GM18858 (cell line): ENCODE results near the gene HIF3A.
"Not testable (repeated sequence)": the region's sequence is repeated elsewhere in the genome, so short reads cannot be mapped to it uniquely, and the experiment has no call there.

ENCODE experiments used
- ATAC-seq: cut with Tn5 transposase; IDR thresholded peaks from one replicate; pipeline ENCODE4 v1.9.1; 2021; ENCODE audit not compliant: unreplicated experiment

The HIF3A gene

DNA sequence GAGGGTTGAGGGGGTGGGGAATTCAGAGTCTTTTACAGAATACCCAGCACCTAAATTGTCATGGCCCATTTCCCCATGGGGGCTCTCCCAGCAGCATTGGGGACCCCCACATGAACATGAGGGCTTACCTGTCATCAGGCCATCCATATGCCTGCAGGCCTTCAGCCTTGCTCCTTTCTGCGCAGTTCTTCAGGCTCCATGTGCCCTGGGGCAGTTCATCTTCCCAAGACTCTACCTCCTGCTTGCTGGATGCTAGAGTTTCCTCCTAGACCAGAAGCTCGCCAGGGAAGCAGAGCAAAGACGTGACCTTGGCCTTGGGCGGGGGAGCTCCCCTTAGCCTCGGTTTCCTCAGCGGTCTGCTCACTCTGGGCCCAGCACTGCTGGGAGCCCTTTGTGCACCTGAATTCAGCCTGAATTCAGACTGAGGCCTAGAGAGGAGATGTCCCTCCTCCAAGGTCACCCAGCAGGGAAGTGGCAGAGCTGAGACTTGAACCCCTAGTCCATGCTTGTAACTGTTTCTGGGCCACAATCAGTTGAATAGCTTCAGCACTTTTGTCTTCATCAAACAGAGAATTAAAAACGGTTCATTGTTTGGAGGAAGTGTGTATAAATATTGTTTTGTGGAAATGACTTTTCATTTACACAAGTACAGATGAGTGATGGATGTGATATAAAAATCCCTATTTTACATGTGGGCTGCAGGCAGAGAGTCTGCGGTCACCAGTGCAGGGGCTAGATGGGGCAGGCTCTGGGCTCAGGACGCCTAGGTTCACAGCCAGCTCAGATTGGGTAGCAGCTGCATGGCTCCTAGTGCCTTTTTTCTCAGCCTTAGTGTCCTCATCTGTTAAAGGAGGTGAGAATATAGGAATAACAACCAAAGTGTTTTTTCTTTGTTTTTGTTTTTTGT, 59.6 kb downstream of the HIF3A start:
- no peak for ATAC-seq

DNA sequence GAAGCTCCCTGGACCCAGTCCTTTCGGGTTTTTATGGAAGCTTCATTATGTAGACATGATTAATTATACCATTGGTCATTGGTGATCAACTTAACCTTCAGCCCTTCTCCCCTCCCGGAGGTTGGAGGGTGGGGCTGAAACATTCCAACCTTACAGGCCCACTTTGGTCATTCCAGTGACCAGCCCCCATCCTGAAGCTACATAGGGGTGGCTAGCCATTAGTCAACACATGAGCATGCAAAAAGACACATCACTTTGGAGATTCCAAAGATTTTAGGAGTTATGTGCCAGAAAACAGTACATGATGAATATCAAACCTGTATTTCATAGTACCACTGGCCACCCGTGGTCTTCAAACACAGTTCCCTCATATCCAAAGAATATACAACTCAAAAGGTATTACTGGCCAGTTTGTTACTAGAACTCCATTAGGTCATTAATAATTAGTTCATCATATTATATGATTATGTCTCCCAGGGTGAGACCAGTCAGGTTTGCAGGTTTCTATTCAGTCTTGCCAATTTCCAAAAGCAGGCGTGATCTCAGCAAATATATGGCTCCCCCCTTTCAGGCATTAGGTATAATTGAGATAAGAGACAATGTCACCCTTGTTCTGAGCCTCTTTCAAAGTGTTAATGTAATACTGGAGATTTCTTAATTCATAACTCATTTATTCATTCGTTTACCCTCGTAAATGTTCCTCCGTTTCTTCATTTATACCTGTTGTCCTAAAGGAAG, 61.2 kb downstream of the HIF3A start:
- no peak for ATAC-seq

DNA sequence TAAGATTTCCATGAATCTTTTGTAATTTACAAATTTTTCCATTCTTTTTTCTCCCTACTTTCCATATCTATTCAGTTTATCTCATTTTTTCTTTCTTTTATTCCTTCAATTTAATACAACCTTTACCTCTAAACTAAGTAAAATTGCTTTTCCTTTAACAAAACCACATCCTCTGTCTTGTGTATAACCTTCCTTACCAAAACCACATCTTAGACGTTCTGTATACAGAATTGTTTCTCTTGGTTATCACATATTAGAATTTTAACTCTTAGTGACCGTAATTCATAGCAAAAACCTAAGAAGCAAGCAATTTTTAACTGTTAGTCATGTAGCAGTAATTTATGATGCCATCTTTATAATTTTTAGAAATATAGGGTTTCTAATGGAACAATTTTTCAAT, 65.1 kb downstream of the HIF3A start:
- no peak for ATAC-seq

DNA sequence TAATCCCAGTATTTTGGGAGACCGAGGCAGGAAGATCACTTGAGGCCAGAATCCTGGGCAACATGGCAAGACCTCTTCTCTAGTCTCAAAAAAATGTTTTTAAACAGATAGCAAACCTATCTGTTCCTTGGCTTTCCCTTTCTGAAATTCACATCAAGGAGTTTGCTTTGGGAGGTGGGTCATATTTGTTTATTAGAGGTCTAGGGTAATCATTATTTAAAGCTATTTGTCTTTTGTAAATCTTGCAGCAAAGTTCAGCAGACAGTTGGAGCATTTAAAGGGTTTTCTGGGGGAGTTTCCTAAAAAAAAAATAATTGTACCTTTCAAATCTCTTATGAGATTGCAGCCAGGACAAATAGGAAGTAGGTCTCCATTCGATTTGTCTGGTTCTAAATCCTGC, 67.5 kb downstream of the HIF3A start:
- no peak for ATAC-seq

DNA sequence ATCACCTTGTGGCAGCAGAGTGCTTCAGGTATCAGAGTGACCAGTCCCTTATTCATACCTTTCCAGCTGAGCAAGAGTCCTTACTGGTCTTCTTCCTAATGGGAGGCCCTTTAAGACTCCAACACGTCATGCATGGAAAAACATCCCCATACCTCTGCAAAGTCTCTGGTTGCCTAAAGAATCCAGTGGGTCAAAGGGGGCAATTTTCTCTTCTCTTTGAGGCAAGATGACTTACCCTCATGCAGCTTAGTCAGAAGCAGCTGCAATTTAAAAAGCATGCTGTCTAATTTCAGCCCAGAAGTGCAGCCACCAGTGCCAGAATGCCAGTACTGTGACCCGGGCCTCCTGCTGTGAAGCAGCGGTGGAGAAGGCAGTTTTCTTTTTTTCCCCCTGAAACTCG, 68.7 kb downstream of the HIF3A start:
- ATAC-seq, result no peak

DNA sequence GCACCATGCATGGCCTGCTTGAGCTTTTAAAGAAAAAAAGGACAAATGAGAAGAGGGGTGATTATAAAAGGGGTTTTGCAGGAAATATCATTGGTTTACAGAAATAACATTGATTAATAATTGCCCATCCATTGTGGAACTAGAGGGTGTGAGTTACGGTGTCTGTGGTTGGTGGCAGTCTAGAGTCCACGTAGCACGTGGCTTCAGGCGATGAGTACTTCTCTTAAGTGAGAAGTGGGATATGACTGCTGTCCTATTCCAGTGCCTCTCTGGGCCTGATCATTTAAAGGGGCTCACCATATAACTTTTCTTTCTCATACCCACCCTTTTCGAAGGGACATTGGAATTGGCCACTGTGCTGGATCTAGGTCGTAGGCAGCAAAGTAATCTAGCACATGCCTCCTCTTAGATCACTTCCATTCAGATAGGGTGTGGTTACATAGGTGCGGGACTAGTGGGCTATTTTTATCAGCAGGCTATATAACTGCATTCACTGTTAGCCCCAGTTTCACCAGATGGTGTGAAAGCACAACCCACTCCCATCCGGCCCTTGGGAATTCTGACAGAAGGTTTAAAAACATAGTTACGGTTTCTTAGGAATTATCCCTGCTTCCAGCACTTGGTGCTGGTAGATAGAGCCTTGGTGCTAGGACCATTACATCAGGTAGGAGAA, 69.9 kb downstream of the HIF3A start:
- no peak for ATAC-seq

DNA sequence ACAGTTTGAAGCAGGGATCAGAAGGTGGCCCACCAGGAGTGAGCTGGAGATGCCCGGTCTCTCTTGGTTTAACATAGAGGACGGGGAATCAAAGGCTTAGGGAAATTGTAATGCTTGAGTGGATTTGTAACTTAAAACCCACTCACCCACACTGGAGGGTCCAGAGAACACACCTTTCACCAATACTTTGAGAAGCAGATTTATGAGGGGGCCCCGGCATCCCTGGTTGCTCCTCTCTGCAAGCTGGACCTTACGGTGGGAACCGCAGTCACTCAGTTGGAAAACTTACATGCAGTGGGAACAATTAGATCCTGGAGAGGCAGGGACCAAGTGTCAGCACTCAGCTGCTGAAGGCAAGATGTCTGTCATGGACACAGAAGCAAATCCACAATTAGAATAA, 70.6 kb downstream of the HIF3A start:
- no peak for ATAC-seq

DNA sequence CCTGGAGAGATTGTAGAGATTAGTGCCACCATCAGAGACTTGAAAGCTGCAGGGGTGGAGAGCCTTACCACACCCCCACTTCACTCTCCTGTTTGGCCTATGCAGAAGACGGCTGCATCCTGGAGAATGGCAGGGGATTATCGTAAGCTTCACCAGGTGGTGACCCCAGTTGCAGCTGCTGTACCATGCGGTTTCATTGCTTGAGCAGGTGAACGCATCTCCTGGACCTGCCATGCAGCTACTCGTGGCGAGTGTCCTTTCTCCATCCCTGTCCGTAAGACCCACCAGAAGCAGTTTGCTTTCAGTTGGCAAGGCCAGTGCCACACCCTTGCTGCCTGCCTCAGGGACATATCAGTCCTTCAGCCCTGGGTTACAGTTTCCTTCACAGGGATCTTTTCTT, 71.3 kb downstream of the HIF3A start:
- ATAC-seq, result no peak

DNA sequence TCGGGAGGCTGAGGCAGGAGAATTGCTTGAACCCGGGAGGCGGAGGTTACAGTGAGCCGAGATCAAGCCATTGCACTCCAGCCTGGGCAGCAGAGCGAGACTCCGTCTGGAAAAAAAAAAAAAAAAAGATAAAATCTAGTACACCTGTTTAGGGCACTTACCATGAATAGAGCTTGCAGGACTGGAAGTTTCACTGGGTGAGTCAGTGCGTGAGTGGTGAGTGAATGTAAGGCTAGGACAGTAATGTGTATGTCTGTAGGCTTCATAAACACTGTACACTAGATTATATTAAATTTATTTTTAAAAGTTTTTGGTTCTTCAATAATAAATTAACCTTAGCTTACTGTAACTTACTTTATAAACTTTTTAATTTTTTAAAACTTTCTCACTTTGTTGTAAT, 73.0 kb downstream of the HIF3A start:
- no peak for ATAC-seq

DNA sequence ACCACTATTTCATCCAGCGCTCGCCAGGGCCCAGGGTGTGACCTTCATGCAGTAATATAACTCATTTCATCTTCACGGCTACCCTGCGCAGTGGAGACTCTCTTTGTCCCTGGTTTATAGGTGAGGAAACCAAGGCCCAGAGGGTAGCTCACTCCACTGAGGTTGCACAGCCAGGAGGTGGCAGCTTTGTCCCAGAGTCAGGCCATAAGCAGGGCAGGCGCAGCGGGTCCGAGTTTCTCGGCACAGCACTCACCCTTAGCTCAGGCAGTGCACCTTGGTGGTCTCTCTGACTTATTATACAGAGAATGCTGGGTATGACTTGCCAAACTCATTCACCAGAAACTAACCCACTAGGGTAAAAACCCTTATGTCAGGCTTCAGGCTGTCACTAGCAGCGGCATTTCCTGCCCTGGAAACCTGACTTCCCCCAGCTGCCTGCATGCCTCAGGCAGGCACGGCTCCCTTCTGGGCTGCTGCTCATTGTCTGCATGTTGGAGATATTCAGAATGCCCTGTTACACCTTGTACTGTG, 74.6 kb downstream of the HIF3A start:
- no peak for ATAC-seq

DNA sequence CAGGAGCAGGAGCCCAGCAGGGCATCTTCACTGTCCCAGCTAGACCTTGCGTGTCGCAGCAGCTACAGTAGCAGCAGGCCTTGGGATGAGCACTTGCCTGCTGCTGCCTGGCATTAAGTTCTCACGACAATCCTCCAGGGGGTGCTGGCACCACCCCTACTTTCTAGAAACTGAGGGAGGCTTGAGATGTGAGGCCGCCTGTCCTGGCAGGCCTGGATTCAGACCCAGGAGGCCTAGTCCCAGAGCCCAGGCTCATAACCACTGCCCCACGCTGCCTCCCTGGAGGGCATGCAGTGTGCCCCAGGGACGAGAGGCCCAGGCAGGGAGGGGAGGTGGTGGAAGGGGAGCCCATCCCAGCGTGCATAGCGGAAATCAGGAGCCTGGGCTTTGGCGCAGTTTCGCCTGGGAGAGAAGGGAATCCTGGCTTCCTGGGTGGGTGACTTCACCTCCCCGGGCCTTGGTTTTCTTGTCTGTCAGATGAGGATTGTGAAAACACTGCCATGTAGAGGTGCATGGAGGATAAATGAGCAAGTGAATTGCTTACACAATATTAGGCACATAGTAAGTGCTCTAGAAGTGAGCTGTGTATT, 76.2 kb downstream of the HIF3A start:
- ATAC-seq, result no peak

DNA sequence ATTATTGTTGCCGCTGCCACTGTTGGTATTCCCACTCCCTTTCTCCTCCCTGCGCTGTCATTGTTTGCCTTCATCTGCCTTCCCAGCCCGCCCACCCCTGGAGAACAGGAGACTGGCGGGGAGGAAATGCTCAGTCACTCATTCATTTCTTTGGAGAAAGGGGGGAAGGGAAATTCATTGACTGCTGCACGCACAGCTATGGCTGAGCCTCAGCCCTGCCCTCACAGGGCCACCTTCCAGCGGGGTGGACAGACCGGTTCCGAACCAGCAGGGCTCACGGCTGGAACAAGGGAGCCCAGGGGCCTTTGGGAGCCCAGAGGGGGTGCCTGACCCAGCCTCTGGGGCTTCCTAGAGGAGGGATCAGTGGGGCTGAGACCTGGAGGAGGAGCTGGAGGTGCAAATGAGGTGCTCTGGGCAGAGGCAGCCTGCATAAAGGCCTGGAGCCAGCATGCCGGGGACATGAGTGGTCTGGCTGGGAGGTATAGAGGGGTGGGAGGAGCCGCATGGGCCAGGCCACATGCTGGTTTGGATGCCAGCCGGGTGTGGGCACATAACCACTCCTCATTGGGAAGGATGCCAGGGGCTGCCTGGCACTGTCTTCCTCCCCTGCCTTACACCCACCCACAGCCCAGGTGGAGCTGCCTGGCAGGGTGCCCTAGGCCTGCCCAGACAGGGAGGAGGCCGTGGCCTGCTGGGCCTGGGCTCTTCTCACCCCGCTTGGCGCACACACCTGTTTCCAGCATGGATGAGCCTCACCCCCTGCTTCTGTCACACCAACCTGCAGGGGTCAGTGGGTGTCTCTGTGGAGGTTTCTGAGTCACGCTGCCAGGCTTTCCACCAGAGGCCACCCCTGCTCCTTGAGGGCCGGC, 76.9 kb downstream of the HIF3A start:
- no peak for ATAC-seq

DNA sequence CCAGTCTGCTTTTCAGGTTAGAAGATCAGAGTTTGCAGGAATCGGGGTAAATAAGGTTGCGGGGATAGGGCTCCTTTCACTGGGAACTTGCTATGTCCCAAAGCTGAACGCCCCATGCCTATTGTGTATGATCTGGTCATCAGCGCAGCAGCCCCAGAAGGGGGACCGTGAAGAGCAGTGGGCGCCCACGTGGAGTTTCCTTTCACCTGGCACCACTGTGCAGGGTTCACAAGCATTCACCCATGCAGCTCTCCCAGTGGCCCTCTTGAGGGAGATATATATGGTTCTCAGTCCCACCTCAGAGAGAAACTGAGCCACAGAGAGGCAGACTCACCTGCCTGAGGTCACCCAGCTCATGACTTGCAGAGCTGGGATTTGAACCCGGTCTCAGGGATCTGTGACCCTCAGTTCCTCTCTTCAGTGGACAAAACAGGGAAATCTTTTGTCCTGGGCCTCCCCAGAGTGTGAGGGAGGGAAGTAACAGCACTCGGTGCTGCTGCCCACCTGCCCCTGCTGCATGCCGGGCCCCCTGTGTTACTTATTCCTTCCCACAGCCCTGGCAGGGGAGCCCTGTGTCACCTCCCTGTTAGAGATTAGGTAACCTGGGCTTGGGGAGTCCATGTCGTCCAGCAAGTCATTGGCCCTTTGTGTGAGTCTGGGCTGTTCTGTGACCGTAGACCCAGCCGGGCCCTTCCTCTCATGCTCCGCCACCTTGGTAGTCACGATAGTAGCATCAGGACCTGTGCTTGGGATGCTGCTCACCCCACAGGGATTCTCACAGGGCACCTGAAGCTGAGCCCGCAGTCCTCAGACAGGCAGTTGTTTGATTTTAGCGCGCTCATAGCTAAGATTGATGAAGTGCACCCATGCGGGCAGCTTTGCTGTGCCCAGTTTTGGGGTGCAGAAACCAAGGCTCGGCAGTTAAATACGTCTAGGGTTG, 78.0 kb downstream of the HIF3A start:
- ATAC-seq, result no peak

DNA sequence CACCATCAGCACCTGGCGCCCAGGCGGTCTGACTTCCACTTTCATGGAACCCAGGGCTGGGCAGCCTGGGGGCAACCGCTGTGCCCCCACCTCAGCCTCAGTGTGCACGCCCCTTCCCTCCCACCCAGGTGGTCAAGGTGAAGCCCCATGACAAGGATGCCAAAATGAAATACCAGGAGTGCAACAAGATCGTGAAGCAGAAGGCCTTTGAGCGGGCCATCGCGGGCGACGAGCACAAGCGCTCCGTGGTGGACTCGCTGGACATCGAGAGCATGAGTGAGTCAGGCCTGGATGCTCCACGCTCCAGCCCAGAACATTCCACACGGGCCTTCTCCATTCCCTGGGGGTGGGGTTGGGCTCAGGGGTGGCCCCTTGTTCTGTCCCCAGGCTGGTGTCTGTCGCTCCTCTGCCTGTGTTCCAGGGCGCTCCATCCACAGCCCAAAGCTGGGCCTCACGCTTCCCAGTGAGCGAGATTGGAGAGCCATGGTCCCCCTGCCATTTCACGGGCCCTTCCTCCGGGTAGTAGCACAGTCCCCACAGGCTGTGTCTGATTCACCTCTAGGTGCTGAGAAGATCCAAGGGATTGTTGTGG, 78.7 kb downstream of the HIF3A start:
- ATAC-seq, result not testable (repeated sequence)

DNA sequence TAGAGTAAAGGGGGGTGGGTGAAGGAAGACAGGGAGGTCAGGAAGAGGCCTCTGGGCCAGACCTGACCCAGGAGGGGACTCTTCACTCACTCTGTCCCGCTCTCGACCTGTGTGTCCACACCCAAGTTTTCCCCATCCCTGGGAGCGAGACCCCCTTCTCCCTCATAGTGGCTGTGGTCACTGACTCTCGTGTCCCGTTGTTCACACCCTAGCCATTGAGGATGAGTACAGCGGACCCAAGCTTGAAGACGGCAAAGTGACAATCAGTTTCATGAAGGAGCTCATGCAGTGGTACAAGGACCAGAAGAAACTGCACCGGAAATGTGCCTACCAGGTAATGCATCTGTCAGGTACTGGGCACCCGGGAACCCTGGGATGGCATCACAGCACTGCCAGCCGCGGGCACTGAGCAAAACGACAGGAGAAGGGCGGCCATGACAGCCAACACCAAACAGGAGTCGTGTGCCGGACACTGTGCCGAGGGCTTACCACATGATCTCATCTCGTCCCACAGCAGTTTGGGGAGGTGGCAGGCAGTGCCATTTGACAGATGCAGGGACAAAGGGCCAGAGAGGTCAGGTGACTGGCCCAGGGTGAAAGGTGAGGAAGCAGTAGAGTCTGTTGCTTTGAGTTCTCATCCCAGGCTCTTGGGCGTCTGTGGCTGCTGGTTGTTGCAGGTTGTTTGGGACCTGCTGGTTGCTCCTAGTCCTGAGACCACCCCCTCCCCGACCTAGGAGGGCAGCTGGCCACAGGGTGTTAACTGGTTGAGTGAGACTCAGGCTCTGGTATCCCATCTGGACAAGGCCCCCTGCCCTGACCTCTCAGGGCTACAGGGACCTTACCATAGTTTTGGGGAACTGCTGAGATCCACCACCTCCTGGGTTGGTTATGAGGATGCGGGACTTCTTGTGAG, 79.7 kb downstream of the HIF3A start:
- ATAC-seq, result no peak

DNA sequence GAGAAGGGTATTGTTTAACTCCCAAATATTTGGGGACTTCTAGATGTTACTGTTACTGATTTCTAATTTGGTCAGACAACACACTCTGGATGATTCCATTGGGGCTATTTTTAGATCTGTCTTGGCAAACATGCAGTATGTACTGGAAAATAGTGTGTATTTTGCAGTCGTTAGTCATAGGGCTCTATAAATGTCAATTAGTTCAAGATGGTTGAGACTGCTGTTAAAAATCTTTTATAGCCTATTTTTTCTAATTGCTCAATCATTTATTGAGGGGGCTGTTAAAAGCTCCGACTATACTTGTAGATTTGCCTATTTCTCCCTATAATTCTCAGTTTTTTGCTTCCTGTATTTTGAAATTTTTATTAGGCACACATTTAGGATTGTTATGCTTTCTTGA, 81.4 kb downstream of the HIF3A start:
- ATAC-seq, result no peak

DNA sequence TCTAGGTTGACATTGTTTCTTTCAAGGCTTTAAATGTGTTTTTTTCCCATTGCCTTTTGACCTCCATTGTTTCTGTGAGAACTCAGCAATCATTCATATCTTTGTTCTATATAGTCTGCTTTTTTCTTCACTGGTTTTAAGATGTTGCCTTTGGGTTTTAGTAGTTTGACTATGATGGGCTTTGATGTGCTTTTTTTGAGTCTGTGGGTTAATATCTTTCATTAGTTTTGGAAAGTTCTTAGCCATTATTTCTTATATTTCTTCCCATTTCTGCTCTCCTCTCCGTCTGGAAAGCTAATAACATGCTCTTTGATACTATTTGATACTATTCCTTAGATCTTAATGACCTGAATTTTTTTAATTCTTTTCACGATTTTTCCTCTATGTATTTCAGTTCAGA, 83.8 kb downstream of the HIF3A start:
- no peak for ATAC-seq

DNA sequence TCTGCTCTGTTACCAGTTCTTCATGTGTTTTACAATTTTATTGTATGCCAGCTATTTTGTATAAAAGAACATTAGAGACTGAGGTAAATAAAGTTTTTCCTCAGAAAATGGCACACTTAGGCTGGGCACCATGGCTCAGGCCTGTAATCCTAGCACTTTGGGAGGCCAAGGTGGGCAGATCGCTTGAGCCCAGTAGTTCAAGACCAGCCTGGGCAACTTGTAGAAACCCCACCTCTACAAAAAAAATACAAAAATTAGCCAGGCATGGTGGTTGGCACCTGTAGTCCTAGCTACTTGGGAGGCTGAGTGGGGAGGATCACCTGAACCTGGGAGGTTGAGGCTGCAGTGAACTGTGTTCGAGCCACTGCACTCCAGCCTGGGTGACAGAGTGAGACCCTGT, 84.5 kb downstream of the HIF3A start:
- no peak for ATAC-seq
